Esophagus squamous epithelium (tissue), 4 donors: Measurements from ENCODE around the gene DYNC1I1.

ENCODE experiments used
- POLR2A ChIP-seq, 4 donors: fragments of 450-650 bp; IDR thresholded peaks; one replicate each; pipeline ENCODE4 v1.6.1; 2017; ENCODE audit warnings: antibody characterized with exemption in 4 of 4, mild to moderate bottlenecking in 4 of 4, moderate library complexity in 3 of 4
- TF ChIP-seq, protein P1 (sequence below), 6 experiments: fragments of 450-650 bp in 4 of 6; fragments of 200-600 bp in 2 of 6; sonication (generic) in 2 of 6; IDR thresholded peaks; one replicate each; pipeline ENCODE4 v1.5.1; 2016 to 2019; ENCODE audit warnings: antibody characterized with exemption in 6 of 6, mild to moderate bottlenecking in 4 of 6, moderate library complexity in 4 of 6

DNA sequence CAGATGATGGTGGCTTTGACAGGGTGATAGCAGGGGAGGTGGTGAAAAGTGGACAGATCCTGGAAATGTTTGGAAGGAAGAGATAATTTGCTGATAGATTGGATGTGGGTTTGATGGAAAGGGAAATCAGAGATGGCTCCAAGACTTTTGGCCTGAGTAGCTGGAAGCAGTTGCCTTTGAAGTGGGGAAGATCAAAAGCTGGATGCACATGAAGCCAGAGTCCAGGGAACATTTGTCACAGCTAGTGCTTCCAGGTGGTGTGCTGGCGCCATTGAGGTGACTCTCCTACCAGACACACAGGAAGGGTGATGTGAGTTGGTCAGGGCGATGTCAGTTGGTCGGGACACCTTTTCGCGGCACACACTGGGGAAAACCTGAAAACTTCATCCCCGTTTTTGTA, 15.9 kb downstream of the DYNC1I1 start:
- TF ChIP-seq, protein P1, sequence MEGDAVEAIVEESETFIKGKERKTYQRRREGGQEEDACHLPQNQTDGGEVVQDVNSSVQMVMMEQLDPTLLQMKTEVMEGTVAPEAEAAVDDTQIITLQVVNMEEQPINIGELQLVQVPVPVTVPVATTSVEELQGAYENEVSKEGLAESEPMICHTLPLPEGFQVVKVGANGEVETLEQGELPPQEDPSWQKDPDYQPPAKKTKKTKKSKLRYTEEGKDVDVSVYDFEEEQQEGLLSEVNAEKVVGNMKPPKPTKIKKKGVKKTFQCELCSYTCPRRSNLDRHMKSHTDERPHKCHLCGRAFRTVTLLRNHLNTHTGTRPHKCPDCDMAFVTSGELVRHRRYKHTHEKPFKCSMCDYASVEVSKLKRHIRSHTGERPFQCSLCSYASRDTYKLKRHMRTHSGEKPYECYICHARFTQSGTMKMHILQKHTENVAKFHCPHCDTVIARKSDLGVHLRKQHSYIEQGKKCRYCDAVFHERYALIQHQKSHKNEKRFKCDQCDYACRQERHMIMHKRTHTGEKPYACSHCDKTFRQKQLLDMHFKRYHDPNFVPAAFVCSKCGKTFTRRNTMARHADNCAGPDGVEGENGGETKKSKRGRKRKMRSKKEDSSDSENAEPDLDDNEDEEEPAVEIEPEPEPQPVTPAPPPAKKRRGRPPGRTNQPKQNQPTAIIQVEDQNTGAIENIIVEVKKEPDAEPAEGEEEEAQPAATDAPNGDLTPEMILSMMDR (IDR thresholded peaks at IDR 0.05) = no peak
- TF ChIP-seq POLR2A (IDR thresholded peaks at IDR 0.05) = no peak
